SK-N-MC (cell line): ENCODE results near the gene GSG1L.

Source experiments
- EZH2 ChIP-seq: fragments of 200-600 bp; sonication (generic); IDR thresholded peaks from one replicate; pipeline ENCODE4 v1.6.1; 2017; ENCODE audit warnings: antibody characterized with exemption
- POLR2AphosphoS5 ChIP-seq: IDR thresholded peaks from 2 replicates; pipeline ENCODE4 v1.6.1; 2012; ENCODE audit warnings: mild to moderate bottlenecking, low read depth, low read length, borderline replicate concordance

GRCh38 chr16:27826081-27826892 lies 237.2 kb downstream of the GSG1L start:
- TF ChIP-seq EZH2 (no peak), POLR2AphosphoS5 (no peak)
